CD14-positive monocyte (primary cell): ENCODE measurements around the gene TTC28. TPM values are rescaled to one million over a fixed set of nuclear protein-coding genes. Genes with fewer than 3 reads are reported as not detected.
A peak's percentile ranks its signal among the peaks of the same experiment; 100 is the strongest.

Experiments used
- DNase-seq, 3 donors: peaks; one replicate each; pipeline ENCODE4 v3.0.0-alpha.2; 2011 to 2022
- H2AFZ ChIP-seq: 2 replicates; pipeline ENCODE4 v1.6.0; 2012; ENCODE audit warnings: mild to moderate bottlenecking, low read depth, low read length, inconsistent platforms; ENCODE audit not compliant: insufficient read depth, poor library complexity, severe bottlenecking
- H3K27ac ChIP-seq, 2 donors: 1 replicate in 1 of 2; 2 replicates in 1 of 2; pipeline ENCODE4 v1.5.1; 2012 to 2013; ENCODE audit warnings: low read length in 2 of 2, control low read depth in 1 of 2, inconsistent platforms in 1 of 2, low read depth in 1 of 2, mild to moderate bottlenecking in 1 of 2
- H3K27me3 ChIP-seq, 2 donors: one replicate each; pipeline versions ENCODE4 v1.6.0 to v1.6.1; 2011 to 2013; ENCODE audit warnings: low read length in 2 of 2; ENCODE audit not compliant: control insufficient read depth in 2 of 2, insufficient read depth in 2 of 2
- H3K36me3 ChIP-seq, 2 donors: replicated peaks in 1 of 2; 1 replicate in 1 of 2; 2 replicates in 1 of 2; pipeline versions ENCODE4 v1.5.1 to v1.6.1; 2012 to 2013; ENCODE audit warnings: low read length in 2 of 2, control low read depth in 1 of 2, inconsistent platforms in 1 of 2, mild to moderate bottlenecking in 1 of 2; ENCODE audit not compliant: insufficient read depth in 2 of 2, control insufficient read depth in 1 of 2
- H3K4me1 ChIP-seq, 2 donors: 1 replicate in 1 of 2; 2 replicates in 1 of 2; pipeline versions ENCODE4 v1.5.1 to v1.6.1; 2012 to 2013; ENCODE audit warnings: low read length in 2 of 2, control low read depth in 1 of 2, inconsistent platforms in 1 of 2, mild to moderate bottlenecking in 1 of 2, moderate library complexity in 1 of 2; ENCODE audit not compliant: insufficient read depth in 2 of 2, control insufficient read depth in 1 of 2
- H3K4me2 ChIP-seq: replicated peaks from 2 replicates; pipeline ENCODE3; 2012; ENCODE audit warnings: low read length, moderate library complexity, mild to moderate bottlenecking; ENCODE audit not compliant: poor library complexity, severe bottlenecking; ENCODE audit errors: extremely low read depth
- H3K4me3 ChIP-seq, 3 experiments: fragments of 200-600 bp in 1 of 3; sonication (generic) in 1 of 3; replicated peaks in 1 of 3; 1 replicate in 2 of 3; 2 replicates in 1 of 3; pipeline ENCODE4 v1.5.1; 2011 to 2013; ENCODE audit warnings: low read length in 3 of 3, mild to moderate bottlenecking in 3 of 3, control low read depth in 2 of 3, low read depth in 2 of 3, inconsistent platforms in 1 of 3, moderate library complexity in 1 of 3
- H3K79me2 ChIP-seq: 2 replicates; pipeline ENCODE4 v1.6.0; 2012; ENCODE audit warnings: mild to moderate bottlenecking, control low read depth, inconsistent platforms, low read length, moderate library complexity; ENCODE audit not compliant: insufficient read depth
- H3K9ac ChIP-seq: 2 replicates; pipeline ENCODE4 v1.6.0; 2017; ENCODE audit warnings: low read length, mild to moderate bottlenecking; ENCODE audit not compliant: insufficient read depth, poor library complexity, severe bottlenecking
- H3K9me3 ChIP-seq, 2 donors: replicated peaks in 1 of 2; 1 replicate in 1 of 2; 2 replicates in 1 of 2; pipeline versions ENCODE4 v1.5.1 to v1.6.1; 2012 to 2013; ENCODE audit warnings: low read length in 2 of 2, control low read depth in 1 of 2; ENCODE audit not compliant: control insufficient read depth in 1 of 2, insufficient read depth in 1 of 2
- H4K20me1 ChIP-seq: 2 replicates; pipeline ENCODE4 v1.6.0; 2012; ENCODE audit warnings: mild to moderate bottlenecking, low read length, control low read depth, moderate library complexity; ENCODE audit not compliant: insufficient read depth
- H3K27ac Mint-ChIP-seq, 7 donors: one replicate each; pipeline ENCODE4 v1.8.0; 2020; ENCODE audit warnings: mild to moderate bottlenecking in 7 of 7, mixed read lengths in 7 of 7, moderate library complexity in 6 of 7, inconsistent platforms in 2 of 7
- H3K27me3 Mint-ChIP-seq, 3 donors: one replicate each; pipeline ENCODE4 v1.8.0; 2021 to 2022; ENCODE audit warnings: low read depth in 3 of 3, mild to moderate bottlenecking in 3 of 3, mixed read lengths in 3 of 3, moderate library complexity in 3 of 3, inconsistent platforms in 1 of 3
- H3K36me3 Mint-ChIP-seq, 2 donors: one replicate each; pipeline ENCODE4 v1.8.0; 2020; ENCODE audit warnings: mixed read lengths in 2 of 2, inconsistent platforms in 1 of 2, mild to moderate bottlenecking in 1 of 2
- H3K4me1 Mint-ChIP-seq: one replicate; pipeline ENCODE4 v1.8.0; 2020; ENCODE audit warnings: mild to moderate bottlenecking, mixed read lengths
- H3K4me3 Mint-ChIP-seq, 2 donors: one replicate each; pipeline ENCODE4 v1.8.0; 2020; ENCODE audit warnings: mild to moderate bottlenecking in 2 of 2, mixed read lengths in 2 of 2, moderate library complexity in 1 of 2
- H3K9me3 Mint-ChIP-seq, 7 donors: one replicate each; pipeline ENCODE4 v1.8.0; 2020 to 2022; ENCODE audit warnings: mixed read lengths in 7 of 7, mild to moderate bottlenecking in 6 of 7, moderate library complexity in 6 of 7, inconsistent platforms in 2 of 7
- CTCF ChIP-seq: fragments of 200-600 bp; IDR thresholded peaks from one replicate; pipeline ENCODE4 v1.8.0; 2022; ENCODE audit warnings: antibody characterized with exemption, mild to moderate bottlenecking
- WGBS: methylation state at CpG from one replicate; pipeline ENCODE4 v1.1.5; 2013; ENCODE audit warnings: missing lambda C conversion rate; ENCODE audit not compliant: insufficient coverage; 5-methylcytosine and 5-hydroxymethylcytosine counted together
- intact Hi-C, 2 donors: fragments of 100-400 bp; cut with micrococcal nuclease; formaldehyde crosslinking; loops; one replicate each; pipeline versions ENCODE4 v1.15.0 to v1.15.1; 2023
- polyA plus RNA-seq, 3 donors: library from polyadenylated mRNA; depleted of rRNA in 1 of 3; unstranded in 2 of 3; stranded (reverse) in 1 of 3; fragments of 300-500 nt in 2 of 3; fragments of >200 nt in 1 of 3; fragmentation: Illumina TruSeq in 2 of 3; gene quantifications; 1 replicate in 2 of 3; 2 replicates in 1 of 3; pipeline ENCODE4 v1.2.3, GENCODE V29; 2012 to 2021

TTC28 gene
- polyA plus RNA-seq, 3 donors = 0.24 to 0.61 TPM; not detected in 1

GRCh38 chr22:28714043-28714628 lies 34.5 kb upstream of the TTC28 start:
- Mint-ChIP-seq H3K4me3 (no peak overlapping the region), H3K27ac (no peak overlapping the region), H3K4me1 (peaks cover 6% of the 10 kb centered on the region), H3K27me3 (peaks cover 0 to 1% (median 0%) of the 10 kb centered on the region in 3 donors), H3K36me3 (peaks cover 31 to 41% of the 10 kb centered on the region in 2 donors), H3K9me3 (peaks cover 0 to 3% (median 0%) of the 10 kb centered on the region in 7 donors)
- WGBS = no CpG with 5 or more reads among the region's 2 CpGs
- intact Hi-C loops = loop anchor here in 1 of 2 donors (10.0 kb wide), 1 partner anchor 59 kb away; no protein-coding TSS in a partner anchor
- Histone ChIP-seq H3K79me2 (no peaks in the 10 kb centered on the region), H3K4me3 (no peak overlapping the region), H3K4me2 (no peak overlapping the region), H2AFZ (no peak overlapping the region), H3K9me3 (no peaks in the 10 kb centered on the region), H3K27ac (no peak overlapping the region), H3K36me3 (peaks cover 20 to 38% of the 10 kb centered on the region in 2 donors), H3K9ac (no peak overlapping the region), H4K20me1 (no peaks in the 10 kb centered on the region), H3K27me3 (no peaks in the 10 kb centered on the region), H3K4me1 (peaks cover 0 to 3% of the 10 kb centered on the region in 2 donors)
- no peak for DNase-seq
- TF ChIP-seq CTCF = no peak

GRCh38 chr22:28711820-28712777 lies 32.5 kb upstream of the TTC28 start:
- Mint-ChIP-seq H3K4me1 (peaks cover 6% of the 10 kb centered on the region), H3K36me3 (peaks cover 33 to 44% of the 10 kb centered on the region in 2 donors), H3K27ac (no peak overlapping the region), H3K27me3 (peaks cover 0 to 1% (median 0%) of the 10 kb centered on the region in 3 donors), H3K4me3 (no peak overlapping the region), H3K9me3 (peaks cover 0 to 3% (median 0%) of the 10 kb centered on the region in 7 donors)
- intact Hi-C loops = loop anchor here in 1 of 2 donors (10.0 kb wide), 1 partner anchor 57 kb away; no protein-coding TSS in a partner anchor
- Histone ChIP-seq H3K9ac (no peak overlapping the region), H3K9me3 (no peaks in the 10 kb centered on the region), H3K27me3 (no peaks in the 10 kb centered on the region), H2AFZ (no peak overlapping the region), H3K36me3 (peaks cover 17 to 48% of the 10 kb centered on the region in 2 donors), H3K4me1 (peaks cover 0 to 3% of the 10 kb centered on the region in 2 donors), H3K4me2 (no peak overlapping the region), H3K79me2 (no peaks in the 10 kb centered on the region), H3K4me3 (no peak overlapping the region), H4K20me1 (no peaks in the 10 kb centered on the region), H3K27ac (no peak overlapping the region)
- WGBS = no CpG with 5 or more reads among the region's 6 CpGs
- DNase-seq = peak in 1 of 3 donors; percentile 1
- no peak for TF ChIP-seq CTCF
